HG02885 (cell line): Measurements from ENCODE around the gene MOSPD3.

ENCODE experiments used
- ATAC-seq: cut with Tn5 transposase; IDR thresholded peaks from one replicate; pipeline ENCODE4 v1.9.1; 2021; ENCODE audit warnings: mild to moderate bottlenecking; ENCODE audit not compliant: unreplicated experiment, poor library complexity

The MOSPD3 gene

GRCh38 chr7:100614308-100614861, 2.0 kb downstream of the MOSPD3 start:
- ATAC-seq, result no peak

GRCh38 chr7:100620239-100620638, 7.9 kb downstream of the MOSPD3 start:
- ATAC-seq, result no peak

GRCh38 chr7:100620804-100621203, 8.5 kb downstream of the MOSPD3 start:
- ATAC-seq, result no peak

GRCh38 chr7:100621554-100621953, 9.2 kb downstream of the MOSPD3 start:
- no peak for ATAC-seq

- ATAC-seq, result no peak
These were observed 11.8 kb downstream of the MOSPD3 start for GRCh38 chr7:100623951-100624824.

GRCh38 chr7:100626055-100626454, 13.7 kb downstream of the MOSPD3 start:
- ATAC-seq, result no peak

- peak; percentile 85 for ATAC-seq
These were observed 14.3 kb downstream of the MOSPD3 start for GRCh38 chr7:100626530-100627237.

GRCh38 chr7:100627238-100627549, 14.9 kb downstream of the MOSPD3 start:
- ATAC-seq, result no peak

- no peak for ATAC-seq
These were observed 16.9 kb downstream of the MOSPD3 start for GRCh38 chr7:100629117-100629716.

GRCh38 chr7:100630066-100630465, 17.7 kb downstream of the MOSPD3 start:
- ATAC-seq, result no peak

GRCh38 chr7:100632951-100633717, 20.8 kb downstream of the MOSPD3 start:
- peak; percentile 71 for ATAC-seq

- no peak for ATAC-seq
These were observed 27.7 kb downstream of the MOSPD3 start for GRCh38 chr7:100639995-100640516.

- ATAC-seq, result no peak
These were observed 28.4 kb downstream of the MOSPD3 start for GRCh38 chr7:100640517-100641440.

GRCh38 chr7:100641463-100641859, 29.1 kb downstream of the MOSPD3 start, which contains the start of gene TFR2:
TFR2 (minus strand) TSS chr7:100641552; CDS start chr7:100641509, 43 bp downstream.
- no peak for ATAC-seq

- ATAC-seq, result no peak
These were observed 29.7 kb downstream of the MOSPD3 start for GRCh38 chr7:100641860-100642533.

GRCh38 chr7:100642534-100642907, 30.2 kb downstream of the MOSPD3 start:
- ATAC-seq, result no peak

GRCh38 chr7:100649826-100650565, 37.7 kb downstream of the MOSPD3 start:
- no peak for ATAC-seq
